ENCODE data around the gene CDKL4. TPM values are rescaled to one million over a fixed set of nuclear protein-coding genes. Genes with fewer than 3 reads are reported as not detected.
A peak's percentile ranks its signal among the peaks of the same experiment; 100 is the strongest.
"Not testable (repeated sequence)": the region's sequence is repeated elsewhere in the genome, so short reads cannot be mapped to it uniquely, and the experiment has no call there.

The CDKL4 gene
- polyA plus RNA-seq, 2 of the 4 experiments (the other 2 are of a cell fraction): 0.06 TPM; not detected in 1

DNA sequence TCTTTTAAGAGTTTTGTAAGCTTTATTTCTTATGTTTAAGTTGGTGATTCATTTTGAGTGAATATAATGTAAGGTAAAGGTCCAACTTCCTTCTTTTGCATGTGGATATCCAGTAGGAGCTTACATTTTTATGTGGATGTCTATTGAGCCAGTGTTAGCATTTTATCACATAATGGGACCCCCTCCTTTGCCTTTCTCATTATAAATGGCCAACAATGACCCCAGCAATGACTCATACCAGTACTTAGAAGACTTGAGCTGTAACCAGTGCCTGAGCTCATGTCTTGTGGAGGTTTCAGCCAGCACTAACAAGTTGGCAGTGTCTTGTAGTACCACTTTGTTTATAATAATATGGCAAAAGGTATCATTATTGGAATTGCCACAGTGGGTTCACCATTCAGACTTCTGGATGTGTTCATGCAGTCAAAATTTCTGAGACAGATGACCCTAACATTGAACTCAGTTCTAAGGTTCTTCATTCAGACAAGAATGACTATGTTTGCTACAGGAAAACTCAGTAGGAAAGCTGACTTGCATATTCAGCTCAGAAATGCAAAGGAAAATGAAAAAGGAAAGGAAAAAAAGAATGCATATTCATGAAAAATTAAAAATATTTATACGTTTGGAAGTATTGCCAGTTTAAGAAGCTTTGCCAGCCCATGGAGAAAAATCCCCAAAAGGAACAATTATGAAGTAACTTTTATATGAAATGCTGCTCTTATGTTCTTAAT, 41.0 kb downstream of the CDKL4 start:
- Histone ChIP-seq H3K4me2 (no peak overlapping the region), H3K27ac (no peak overlapping the region), H3K4me1 (peaks cover 3% of the 10 kb centered on the region; the same call in 1 of the 3 replicates), H3K9me3 (peaks cover 4% of the 10 kb centered on the region; the same call in 1 of the 3 replicates), H3K4me3 (no peak overlapping the region)
- TF ChIP-seq MAFK (IDR thresholded peaks at IDR 0.05; ENCODE audit: partially characterized antibody) (peak; percentile 43), TP53 (CRISPR knock-in tag; IDR thresholded peaks at IDR 0.05) (no peak)
- FAIRE-seq: no peak
- WGBS (ENCODE audit: missing lambda C conversion rate): 19% methylated on average over 1 of the region's 1 CpG
- no peak for DNase-seq (ENCODE audit: low read depth in 1 of 2, low spot score in 1 of 2)
- peak in 1 of 2 experiments; percentile 59; a peak in 1 of 6 replicates for ATAC-seq
- CTCF ChIA-PET: interaction anchor here (0.6 to 2.0 kb wide), 2 partner anchors 26 to 106 kb away, joined by 4 to 6 read pairs; no protein-coding TSS in a partner anchor
- POLR2A ChIA-PET: no interaction called here

DNA sequence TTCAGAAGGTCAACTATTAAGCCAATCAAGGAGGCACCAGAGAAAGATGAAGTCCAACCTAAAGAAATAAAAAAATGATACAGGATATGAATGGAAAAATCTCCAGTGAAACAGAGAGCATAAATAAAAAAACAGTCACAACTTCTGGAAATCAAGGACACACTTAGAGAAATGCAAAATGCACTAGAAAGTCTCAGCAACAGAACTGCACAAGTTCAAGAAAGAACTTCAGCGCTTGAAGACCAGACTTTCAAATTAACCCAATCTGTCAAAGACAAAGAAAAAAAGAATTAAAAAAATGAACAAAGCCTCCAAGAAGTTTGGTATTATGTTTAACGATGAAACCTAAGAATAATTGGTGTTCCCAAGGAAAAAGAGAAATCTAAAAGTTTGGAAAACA, 46.8 kb downstream of the CDKL4 start:
- H3K4me3 ChIP-seq; CTCF ChIA-PET; H3K27ac ChIP-seq; H3K4me1 ChIP-seq; POLR2A ChIA-PET; ATAC-seq; DNase-seq (ENCODE audit: low read depth in 1 of 2, low spot score in 1 of 2); H3K4me2 ChIP-seq: not testable (repeated sequence)
- peaks cover 14% of the 10 kb centered on the region; the same call in 1 of the 3 replicates for H3K9me3 ChIP-seq
- peak; percentile 18 for FAIRE-seq
- 60% methylated on average over 2 of the region's 2 CpGs for WGBS (ENCODE audit: missing lambda C conversion rate)

DNA sequence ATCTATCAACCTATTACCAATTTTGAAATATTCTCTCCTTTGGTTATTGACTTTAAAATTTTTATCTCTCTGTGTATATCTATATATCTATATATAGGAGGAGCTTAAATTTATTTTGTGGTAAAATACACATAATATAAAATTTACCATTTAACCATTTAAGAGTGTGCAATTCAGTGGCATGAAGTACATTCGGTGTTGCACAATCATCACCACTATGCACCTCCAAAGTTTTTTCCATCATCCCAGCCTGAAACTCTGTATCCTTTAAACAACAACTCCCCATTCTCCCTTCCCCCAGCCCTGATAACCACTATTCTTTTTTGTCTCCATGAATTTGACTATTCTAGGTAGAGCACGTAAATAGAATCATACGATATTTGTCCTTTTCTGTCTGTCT, 49.1 kb downstream of the CDKL4 start:
- Histone ChIP-seq H3K27ac (no peak overlapping the region), H3K4me2 (no peak overlapping the region), H3K9me3 (peaks cover 12% of the 10 kb centered on the region; the same call in 1 of the 3 replicates), H3K4me1 (no peaks in the 10 kb centered on the region), H3K4me3 (no peak overlapping the region)
- ChIA-PET POLR2A (no interaction called here), CTCF (interaction anchor here (0.6 to 1.4 kb wide), 2 partner anchors 17 to 279 kb away, joined by 3 to 4 read pairs; no protein-coding TSS in a partner anchor)
- WGBS (ENCODE audit: missing lambda C conversion rate): 91% methylated on average over 3 of the region's 3 CpGs
- FAIRE-seq (no peak), ATAC-seq (no peak), DNase-seq (ENCODE audit: low read depth in 1 of 2, low spot score in 1 of 2) (no peak)
- TF ChIP-seq, protein P1, sequence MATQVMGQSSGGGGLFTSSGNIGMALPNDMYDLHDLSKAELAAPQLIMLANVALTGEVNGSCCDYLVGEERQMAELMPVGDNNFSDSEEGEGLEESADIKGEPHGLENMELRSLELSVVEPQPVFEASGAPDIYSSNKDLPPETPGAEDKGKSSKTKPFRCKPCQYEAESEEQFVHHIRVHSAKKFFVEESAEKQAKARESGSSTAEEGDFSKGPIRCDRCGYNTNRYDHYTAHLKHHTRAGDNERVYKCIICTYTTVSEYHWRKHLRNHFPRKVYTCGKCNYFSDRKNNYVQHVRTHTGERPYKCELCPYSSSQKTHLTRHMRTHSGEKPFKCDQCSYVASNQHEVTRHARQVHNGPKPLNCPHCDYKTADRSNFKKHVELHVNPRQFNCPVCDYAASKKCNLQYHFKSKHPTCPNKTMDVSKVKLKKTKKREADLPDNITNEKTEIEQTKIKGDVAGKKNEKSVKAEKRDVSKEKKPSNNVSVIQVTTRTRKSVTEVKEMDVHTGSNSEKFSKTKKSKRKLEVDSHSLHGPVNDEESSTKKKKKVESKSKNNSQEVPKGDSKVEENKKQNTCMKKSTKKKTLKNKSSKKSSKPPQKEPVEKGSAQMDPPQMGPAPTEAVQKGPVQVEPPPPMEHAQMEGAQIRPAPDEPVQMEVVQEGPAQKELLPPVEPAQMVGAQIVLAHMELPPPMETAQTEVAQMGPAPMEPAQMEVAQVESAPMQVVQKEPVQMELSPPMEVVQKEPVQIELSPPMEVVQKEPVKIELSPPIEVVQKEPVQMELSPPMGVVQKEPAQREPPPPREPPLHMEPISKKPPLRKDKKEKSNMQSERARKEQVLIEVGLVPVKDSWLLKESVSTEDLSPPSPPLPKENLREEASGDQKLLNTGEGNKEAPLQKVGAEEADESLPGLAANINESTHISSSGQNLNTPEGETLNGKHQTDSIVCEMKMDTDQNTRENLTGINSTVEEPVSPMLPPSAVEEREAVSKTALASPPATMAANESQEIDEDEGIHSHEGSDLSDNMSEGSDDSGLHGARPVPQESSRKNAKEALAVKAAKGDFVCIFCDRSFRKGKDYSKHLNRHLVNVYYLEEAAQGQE (IDR thresholded peaks at IDR 0.05): no peak
- TF ChIP-seq RARB (CRISPR knock-in tag; IDR thresholded peaks at IDR 0.05): no peak
- no peak for TF ChIP-seq RAD21 (conservative IDR thresholded peaks at IDR 0.05 in 1 of 2, IDR thresholded peaks at IDR 0.05 in 1 of 2)
- no peak for TF ChIP-seq ZC3H11A (IDR thresholded peaks at IDR 0.05)
- peak; percentile 24 to 33; a peak in 2 of 4 replicates for TF ChIP-seq CEBPB (IDR thresholded peaks at IDR 0.05)

DNA sequence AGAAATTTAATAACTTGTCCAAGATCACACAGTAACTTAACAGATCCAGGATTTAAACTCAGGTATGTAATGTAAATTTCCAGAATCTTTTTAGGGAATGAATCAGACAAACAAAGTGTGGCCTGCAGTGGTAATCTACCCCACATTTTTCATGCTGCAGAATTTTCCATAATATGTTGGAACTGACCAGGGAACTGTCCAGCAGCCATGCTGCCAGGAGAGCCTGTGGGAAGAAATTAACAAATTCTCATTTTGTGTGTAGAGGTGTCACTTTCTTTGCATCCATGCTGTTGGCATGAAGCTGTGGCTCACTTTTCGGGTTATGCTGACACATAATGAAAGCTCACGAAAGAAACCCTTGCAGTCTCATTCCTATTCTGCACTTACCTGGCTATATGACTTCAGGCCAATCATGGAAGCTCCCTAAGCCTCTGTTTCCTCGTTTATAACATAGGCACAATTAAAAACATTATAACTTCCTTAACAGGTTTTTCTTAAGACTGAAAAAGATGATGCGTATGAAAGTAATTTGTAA, 54.7 kb downstream of the CDKL4 start:
- WGBS (ENCODE audit: missing lambda C conversion rate): 51% methylated on average over 4 of the region's 4 CpGs
- no peaks in the 10 kb centered on the region for H3K9me3 ChIP-seq
- no peaks in the 10 kb centered on the region for H3K4me1 ChIP-seq
- CTCF ChIA-PET: interaction anchor here (1.1 to 1.2 kb wide), 2 partner anchors 58 to 123 kb away, joined by 3 to 4 read pairs; no protein-coding TSS in a partner anchor
- H3K4me3 ChIP-seq: no peak overlapping the region
- no peak overlapping the region for H3K27ac ChIP-seq
- no peak overlapping the region for H3K4me2 ChIP-seq
- no peak for ATAC-seq
- FAIRE-seq: no peak
- no peak for DNase-seq (ENCODE audit: low read depth in 1 of 2, low spot score in 1 of 2)
- POLR2A ChIA-PET: no interaction called here
- TF ChIP-seq, protein P2, sequence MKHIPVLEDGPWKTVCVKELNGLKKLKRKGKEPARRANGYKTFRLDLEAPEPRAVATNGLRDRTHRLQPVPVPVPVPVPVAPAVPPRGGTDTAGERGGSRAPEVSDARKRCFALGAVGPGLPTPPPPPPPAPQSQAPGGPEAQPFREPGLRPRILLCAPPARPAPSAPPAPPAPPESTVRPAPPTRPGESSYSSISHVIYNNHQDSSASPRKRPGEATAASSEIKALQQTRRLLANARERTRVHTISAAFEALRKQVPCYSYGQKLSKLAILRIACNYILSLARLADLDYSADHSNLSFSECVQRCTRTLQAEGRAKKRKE (CRISPR knock-in tag; IDR thresholded peaks at IDR 0.05; ENCODE audit: low read depth): no peak
- TF ChIP-seq RNF2 (IDR thresholded peaks at IDR 0.05; ENCODE audit: borderline replicate concordance, low read depth) (no peak), ZFP36 (IDR thresholded peaks at IDR 0.05; ENCODE audit: borderline replicate concordance, partially characterized antibody) (no peak), EP300 (IDR thresholded peaks at IDR 0.05) (no peak), PHF8 (IDR thresholded peaks at IDR 0.05; ENCODE audit: borderline replicate concordance, low read depth) (no peak)
- TF ChIP-seq, protein P1 (IDR thresholded peaks at IDR 0.05): peak; percentile 58; the same call in 1 of the 2 replicates

Measured in A549 (cell line).